Cortex of kidney (tissue), 1 donor: ENCODE data around the gene LARP4B.

Experiments
- DNase-seq: peaks from one replicate; lab custom pipeline; 2025; lab: John Stamatoyannopoulos, UW

Gene LARP4B

DNA sequence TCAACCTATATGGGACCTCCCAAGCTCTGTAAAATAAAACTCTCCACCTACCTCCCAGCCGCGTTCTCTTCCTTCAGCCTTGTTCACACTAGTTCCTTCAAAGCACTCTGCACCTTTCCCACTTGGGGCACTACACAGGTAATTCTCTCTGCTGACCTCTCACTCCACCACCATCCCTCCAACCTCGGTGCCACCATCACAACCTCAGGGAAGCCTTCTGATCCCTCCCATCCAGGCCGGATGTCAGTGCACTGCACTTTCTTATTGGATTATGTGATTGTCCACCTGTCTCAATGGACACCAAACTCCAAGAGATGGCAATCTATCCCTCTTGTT, 7.0 kb downstream of the LARP4B start:
- DNase-seq = no peak

- DNase-seq = no peak
Measured at GRCh38 chr10:923844-924523, 7.5 kb downstream of the LARP4B start.

DNA sequence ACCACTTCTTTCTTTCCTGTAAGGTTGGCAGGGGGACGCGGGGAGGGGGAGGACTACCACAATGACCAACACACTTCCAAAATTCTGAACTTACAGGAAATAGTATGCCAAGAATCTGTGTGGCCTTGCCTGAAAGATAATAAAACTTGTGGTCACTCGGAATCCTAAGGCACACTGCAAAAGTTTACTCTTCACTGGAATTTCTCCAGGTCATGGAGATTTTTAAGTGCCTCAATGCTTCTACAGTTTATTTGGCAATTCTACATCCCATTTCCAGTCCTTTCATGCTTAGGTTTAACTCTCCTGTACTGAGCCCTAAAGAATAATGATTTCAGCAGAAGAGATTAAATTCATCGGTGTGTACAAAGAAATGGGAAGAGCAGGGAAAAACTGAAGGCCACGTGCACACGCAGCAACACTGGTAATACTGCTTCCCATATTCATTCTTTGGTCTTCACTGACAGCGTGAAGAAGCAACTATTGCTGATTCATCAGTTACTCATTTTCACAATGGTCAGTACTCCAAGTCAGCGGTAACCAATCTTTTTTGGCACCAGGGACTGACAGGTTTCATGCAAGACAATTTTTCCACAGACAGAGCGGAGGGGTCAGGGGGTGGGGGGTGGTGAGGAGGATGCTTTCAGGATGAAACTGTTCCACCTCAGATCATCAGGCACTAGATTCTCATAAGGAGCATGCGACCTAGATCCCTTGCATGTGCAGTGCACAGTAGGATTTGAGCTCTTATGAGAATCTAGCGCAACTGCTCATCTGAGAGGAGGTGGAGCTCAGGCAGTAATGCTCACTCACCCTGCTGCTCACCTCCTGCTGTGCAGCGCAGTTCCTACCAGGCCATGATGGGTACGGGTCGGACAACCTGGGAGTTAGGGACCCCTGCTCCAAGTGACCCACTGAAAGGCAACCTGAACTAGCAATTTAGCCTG, 9.8 kb downstream of the LARP4B start:
- no peak for DNase-seq

DNA sequence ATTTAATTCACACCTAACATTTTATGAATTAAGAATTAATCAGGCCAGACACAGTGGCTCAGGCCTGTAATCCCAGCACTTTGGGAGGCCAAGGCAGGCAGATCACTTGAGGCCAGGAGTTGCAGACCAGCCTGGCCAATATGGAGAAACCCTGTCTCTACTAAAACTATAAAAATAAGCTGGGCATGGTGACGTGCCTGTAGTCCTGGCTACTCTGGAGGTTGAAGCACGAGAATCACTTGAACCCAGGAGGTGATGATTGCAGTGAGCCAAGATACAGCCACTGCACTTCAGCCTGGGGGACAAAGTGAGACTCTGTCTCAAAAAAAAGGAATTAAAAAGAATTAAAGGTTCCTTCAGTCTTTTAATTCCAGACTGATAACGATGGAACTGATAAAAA, 11.1 kb downstream of the LARP4B start:
- no peak for DNase-seq

DNA sequence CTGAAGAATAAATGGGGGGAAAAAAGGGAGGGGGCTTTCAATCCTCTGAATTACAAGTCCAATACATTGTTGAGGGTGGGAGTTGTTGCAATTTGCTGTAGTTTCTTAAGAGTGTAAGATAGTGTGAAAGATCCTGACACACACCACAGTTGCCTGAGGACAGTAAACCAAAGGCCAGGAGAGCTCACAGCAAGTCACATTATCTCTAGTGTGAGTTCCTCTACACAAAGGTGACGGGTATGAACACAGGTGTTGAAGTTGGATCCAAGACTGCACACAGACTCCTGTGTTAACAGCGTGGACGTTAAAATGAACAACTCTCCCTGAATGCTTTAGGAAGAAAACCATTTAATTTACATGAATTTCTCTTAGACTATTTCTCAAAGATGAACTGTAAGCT, 12.0 kb downstream of the LARP4B start:
- DNase-seq = no peak

DNA sequence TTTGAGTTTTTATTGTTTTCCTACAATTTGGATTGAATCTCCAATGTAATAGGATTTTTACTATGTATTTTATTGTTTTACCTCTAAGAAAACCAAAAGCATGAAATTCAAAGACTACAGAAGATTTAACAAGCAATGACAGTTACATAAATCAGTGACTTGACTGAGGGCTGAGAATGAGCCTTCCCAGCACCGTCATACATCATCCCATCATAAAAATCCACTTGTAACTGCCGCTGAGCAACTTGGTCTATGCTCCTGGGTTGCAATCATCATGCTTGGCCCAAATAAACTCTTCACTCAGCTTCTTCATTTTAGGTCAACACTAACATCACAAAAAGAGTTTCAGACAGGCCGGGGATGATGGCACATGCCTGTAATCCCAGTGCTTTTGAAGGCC, 13.5 kb downstream of the LARP4B start:
- no peak for DNase-seq

DNA sequence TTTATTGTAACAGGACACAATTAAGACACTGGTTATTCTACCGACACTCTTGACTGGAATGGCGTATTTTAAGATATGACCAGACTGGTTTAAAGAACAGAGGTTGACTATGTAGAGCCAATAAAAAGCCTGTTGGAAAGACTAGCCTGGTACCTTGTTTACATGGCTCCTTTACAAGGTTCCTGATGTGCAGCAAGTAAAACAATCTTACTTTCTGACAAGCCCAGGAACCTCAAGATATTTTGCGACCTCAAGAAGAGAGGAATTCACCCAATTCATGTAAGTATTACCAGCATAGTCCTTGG, 14.1 kb downstream of the LARP4B start:
- no peak for DNase-seq

- no peak for DNase-seq
Measured at GRCh38 chr10:916716-917415, 14.6 kb downstream of the LARP4B start.

DNA sequence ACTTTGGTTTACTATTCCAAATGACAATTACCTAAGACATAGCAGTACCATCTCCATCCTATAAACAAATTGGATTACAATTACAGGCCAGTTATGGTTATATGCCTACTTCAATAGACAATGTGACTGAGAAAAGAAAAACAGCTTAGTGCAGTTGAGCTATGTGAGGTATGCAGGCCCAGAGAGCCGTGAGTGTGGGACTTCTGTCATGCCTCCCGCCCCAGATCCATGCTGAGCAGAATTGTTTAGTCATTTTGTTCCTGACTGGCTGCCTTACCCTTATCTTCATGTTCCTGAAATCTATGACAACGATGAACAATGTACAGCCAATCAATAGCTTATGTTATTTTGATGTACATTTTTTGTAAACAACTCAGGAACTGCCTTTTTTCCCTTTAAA, 21.7 kb downstream of the LARP4B start:
- DNase-seq = no peak

- DNase-seq = no peak
Measured at GRCh38 chr10:905972-906371, 25.5 kb downstream of the LARP4B start.

- no peak for DNase-seq
Measured at GRCh38 chr10:905503-905902, 26.0 kb downstream of the LARP4B start.

GRCh38 chr10:904403-904802, 27.1 kb downstream of the LARP4B start:
- no peak for DNase-seq

- DNase-seq = no peak
Measured at GRCh38 chr10:898141-898540, 33.4 kb downstream of the LARP4B start.

DNA sequence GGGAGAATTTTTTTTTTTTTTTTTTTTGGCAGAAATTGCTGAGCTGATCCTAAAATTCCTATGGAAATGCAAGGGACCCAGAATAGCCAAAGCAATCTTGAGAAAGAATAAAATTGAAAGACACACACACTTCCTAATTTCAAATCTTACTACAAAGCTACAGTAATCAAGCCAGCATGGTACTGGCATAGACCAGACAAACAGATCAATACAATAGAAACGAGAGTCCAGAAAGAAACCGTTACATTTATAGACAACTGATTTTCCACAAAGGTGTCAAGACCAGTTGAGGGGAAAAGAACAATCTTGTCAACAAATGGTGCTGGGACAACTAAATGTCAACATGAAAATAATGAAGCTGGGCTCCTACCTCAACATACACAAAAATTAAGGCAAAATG, 34.5 kb downstream of the LARP4B start:
- no peak for DNase-seq

DNA sequence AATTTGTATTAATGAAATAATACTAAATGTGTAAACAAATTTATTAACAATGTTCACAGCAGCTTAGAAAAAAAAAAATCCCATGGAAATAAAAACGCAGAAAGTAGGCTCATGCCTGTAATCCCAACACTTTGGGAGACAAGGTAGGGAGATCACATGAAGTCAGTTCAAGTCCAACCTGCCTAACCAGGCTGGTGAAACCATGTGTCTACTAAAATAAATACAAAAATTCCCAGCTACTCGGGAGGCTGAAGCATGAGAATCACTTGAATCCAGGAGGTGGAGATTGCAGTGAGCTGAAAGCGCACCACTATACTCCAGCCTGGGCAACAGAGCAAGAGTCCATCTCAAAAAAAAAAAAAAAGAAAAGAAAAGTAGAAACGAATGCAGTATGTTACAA, 36.2 kb downstream of the LARP4B start:
- no peak for DNase-seq

DNA sequence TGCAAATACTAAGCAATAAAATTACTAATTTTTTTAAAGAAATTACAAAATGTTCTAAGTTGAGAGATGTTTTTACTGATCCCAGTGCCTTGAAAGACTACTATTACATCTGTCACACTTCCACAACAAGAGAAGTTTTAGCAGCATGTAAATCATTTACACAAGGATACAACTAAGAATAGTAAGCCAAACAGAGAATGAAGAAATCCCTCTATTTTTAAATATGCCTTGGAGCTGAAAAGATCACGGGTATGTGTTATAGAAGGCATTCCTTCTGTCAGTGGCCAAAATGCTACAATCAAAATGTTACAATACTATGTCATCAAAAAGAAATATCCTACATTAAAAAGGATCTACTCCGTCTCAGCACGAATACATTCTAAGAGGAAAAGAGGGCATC, 52.6 kb downstream of the LARP4B start:
- no peak for DNase-seq

GRCh38 chr10:878333-878759, 53.2 kb downstream of the LARP4B start:
- DNase-seq = no peak

GRCh38 chr10:876438-876837, 55.1 kb downstream of the LARP4B start:
- DNase-seq = no peak

DNA sequence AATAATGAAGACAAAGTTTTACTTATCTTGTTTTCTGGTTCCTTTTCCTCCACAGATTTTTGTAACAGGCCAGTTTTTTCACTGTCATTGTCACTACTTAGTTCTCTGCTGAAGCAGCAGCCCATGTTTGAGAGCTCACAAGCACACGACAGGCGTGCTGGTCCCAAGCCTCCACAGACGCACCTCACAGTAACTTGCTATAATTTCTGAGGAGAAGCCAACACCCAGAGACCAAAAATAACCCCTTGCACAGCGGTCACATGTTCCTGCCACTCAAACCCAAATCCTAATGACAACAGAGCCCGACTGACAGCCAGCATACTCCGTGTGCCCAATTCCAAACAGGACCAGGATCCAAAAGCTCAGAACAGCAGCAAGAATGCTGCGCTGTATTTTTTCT, 58.5 kb downstream of the LARP4B start:
- no peak for DNase-seq

DNA sequence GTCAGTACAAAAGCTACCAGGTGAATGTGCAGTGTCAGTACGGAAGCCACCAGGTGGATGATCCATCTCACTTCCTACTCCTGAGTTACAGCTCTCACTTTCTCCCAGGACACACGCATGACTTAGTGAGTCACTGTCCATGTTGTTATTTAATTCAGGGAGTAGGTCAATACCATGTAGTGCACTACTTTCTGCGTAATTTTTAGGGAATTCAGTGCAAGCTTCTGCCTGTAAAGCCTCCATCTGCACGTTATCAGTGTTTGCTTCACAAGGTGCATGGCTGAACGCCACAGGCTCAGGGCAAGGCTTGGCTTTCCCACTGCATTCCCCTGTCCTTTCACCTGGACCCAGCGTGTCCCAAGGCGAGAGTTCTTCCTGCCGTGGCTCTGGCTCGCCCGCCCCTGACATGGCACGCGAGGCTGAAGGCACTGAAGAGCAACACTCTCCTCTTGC, 59.5 kb downstream of the LARP4B start:
- DNase-seq = no peak

DNA sequence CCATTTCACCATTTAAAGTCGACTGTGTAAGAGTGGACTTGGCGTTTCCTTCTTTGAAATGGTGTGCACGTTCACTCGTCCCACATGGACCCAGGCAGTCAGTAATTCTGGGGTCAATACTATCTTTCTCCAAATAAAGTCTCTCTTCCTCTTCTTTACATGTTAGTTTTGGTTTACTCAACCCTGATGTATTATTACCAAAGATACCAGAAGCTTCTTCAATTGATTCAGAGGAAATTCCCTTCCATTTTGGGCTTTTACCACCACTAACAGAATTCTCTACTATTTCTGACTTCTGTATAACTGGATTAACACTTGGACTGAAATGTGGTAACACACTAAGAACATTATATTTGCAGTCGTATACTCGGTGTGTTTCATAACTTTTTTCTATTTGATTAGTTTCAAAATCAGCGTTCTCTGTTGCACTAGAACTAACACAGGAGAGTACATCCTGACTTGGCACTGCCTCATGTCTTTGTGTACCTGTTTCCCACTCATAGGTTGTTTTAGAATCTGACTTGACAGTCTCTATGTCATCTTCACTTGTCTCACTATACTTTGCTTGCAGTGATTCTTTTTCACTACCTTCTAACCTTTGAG, 60.8 kb downstream of the LARP4B start:
- no peak for DNase-seq

DNA sequence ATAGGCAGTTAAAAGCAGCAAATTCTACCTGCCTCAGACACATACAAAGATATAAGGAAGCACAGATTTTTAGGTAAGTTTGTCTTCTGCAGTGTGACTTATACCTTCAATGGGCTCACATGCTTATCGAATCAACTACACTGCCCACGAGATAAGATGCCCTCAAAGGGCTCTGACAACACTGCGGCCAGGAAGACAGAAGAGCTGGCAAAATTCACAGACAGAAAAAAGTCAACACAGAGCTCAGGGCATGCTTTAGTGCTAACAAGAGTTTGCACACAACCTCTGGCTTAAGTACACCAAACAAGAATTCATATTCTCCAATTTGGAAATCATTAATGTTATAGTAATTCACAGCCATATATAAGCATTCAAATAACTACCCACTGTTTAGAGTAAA, 62.3 kb downstream of the LARP4B start:
- DNase-seq = no peak

DNA sequence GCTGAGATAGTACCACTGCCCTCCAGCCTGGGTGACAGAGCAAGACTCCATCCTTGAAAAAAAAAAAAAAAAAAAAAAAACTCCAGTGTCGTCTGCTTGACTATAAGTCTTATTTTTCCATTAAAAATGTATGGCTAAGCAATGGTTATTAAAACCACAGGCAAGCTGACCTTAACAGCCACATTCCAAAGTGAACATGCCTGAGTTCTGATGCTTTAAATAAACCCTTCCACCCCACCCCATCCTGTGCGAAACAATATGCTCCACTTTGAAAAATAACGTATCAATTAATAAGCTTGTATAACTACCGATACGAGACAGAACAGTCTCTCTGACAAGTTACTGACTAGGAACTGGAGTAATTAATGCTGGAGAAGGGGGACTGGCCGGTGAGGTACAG, 63.7 kb downstream of the LARP4B start:
- DNase-seq = no peak
